PC-3 (cell line): ENCODE measurements around the gene MANBA.

Experiments used
- CTCF ChIP-seq: fragments of 300-600 bp; sonication (generic); conservative IDR thresholded peaks from 2 replicates; pipeline ENCODE4 v1.5.1; 2017; ENCODE audit warnings: antibody characterized with exemption, low read depth, mild to moderate bottlenecking, low read length
- EZH2 ChIP-seq: fragments of 300-600 bp; sonication (generic); IDR thresholded peaks from one replicate; pipeline ENCODE4 v1.6.1; 2017; ENCODE audit warnings: antibody characterized with exemption, mild to moderate bottlenecking, low read length; ENCODE audit not compliant: unreplicated experiment
- EZH2phosphoT487 ChIP-seq: fragments of 300-600 bp; sonication (generic); IDR thresholded peaks from 2 replicates; pipeline ENCODE4 v1.6.1; 2018; ENCODE audit warnings: mild to moderate bottlenecking, antibody characterized with exemption, low read length, borderline replicate concordance

DNA sequence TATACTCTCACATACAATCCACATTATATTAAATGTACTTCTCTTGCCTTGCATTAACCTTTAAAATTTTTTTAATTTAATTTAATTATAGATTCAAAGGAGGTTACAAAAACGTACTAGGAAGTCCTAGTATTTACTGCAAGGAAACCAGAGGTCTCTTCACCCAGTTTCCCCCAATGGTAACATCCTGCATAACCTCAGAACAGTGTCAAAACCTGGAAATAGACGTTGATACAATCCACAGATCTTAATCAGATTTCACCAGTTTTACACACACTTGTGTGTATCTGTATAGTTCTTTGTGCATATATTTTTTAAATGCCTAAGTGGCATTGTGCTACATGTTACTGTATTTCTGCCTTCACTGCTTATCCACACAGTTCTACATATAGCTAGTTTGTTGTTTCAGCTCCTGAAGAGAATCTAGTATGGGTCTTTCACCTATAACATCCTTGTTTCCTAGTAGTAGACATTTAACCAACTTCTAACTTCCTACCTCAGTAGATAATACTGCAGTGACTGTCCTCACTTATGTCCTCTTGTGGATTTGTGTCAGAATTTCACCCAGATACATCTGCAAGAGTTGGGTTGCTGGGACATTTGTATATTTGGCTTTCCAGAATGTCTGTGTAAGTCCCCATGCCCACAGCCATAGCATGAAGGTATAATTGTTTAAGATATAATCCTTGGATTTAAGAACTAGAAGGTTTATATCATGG lies 156.4 kb downstream of the MANBA start:
- TF ChIP-seq EZH2 (no peak), CTCF (no peak), EZH2phosphoT487 (no peak)
